Lower lobe of right lung (tissue), 2 donors: ENCODE data around the gene PLEKHA3. TPM values are rescaled to one million over a fixed set of nuclear protein-coding genes. Genes with fewer than 3 reads are reported as not detected.

Source experiments
- ATAC-seq, 2 donors: fragments of 200-7000 bp; cut with Tn5 transposase; one replicate each; pipeline ENCODE4 v1.9.1; 2020 to 2022; ENCODE audit warnings: mild to moderate bottlenecking in 2 of 2, moderate library complexity in 2 of 2
- DNase-seq: peaks from one replicate; pipeline ENCODE4 v3.0.0-alpha.2; 2020
- H3K27ac ChIP-seq: fragments of 200-600 bp; one replicate; pipeline ENCODE4 v1.8.0; 2022
- H3K27me3 ChIP-seq: fragments of 200-600 bp; one replicate; pipeline ENCODE4 v1.8.0; 2022; ENCODE audit warnings: low read depth
- H3K36me3 ChIP-seq: fragments of 200-600 bp; one replicate; pipeline ENCODE4 v1.8.0; 2022; ENCODE audit warnings: mild to moderate bottlenecking
- H3K4me1 ChIP-seq: fragments of 200-600 bp; one replicate; pipeline ENCODE4 v1.8.0; 2022
- H3K4me3 ChIP-seq: fragments of 200-600 bp; one replicate; pipeline ENCODE4 v1.8.0; 2022; ENCODE audit warnings: mild to moderate bottlenecking
- H3K9me3 ChIP-seq: fragments of 200-600 bp; one replicate; pipeline ENCODE4 v1.8.0; 2022
- intact Hi-C: fragments of 100-400 bp; cut with DNase I; formaldehyde crosslinking; loops from one replicate; pipeline ENCODE4 v1.11.0; 2022
- total RNA-seq: library from RNA; stranded (reverse); fragmentation: NEBNext Ultra II Directional; extraction: Animal tissue kit (Norgen Biotek cat#: 25700); gene quantifications from one replicate; pipeline ENCODE4 v1.2.1, GENCODE V29; 2021
- TF ChIP-seq, protein P1 (sequence below): fragments of 200-600 bp; IDR thresholded peaks from one replicate; pipeline ENCODE4 v1.8.0; 2022; ENCODE audit warnings: antibody characterized with exemption, mild to moderate bottlenecking
- donor health status: DM: no; HTN: yes; CAD: no; lungs with severe emphysema.

Gene PLEKHA3
- total RNA-seq, 1 donor from 2014 or later: 35.1 TPM

DNA sequence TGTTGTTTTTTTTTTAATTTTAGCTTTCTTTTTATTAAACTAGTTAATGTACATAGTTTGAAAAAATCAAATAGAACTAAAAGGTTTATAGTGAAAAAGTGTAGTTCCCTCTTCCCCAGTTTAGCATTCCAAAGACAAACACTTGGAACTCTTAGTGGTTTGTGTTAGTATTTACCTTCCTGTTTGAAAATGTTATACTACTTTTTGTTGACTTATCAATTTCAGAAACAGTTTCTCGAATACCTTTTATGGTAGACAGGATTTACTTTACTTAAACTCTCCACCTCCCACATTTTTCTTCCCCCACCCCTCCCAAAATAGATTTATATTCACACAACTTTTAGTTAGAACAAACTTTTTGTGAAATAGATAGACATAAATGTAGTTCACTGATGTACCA lies 26.7 kb downstream of the PLEKHA3 start:
- TF ChIP-seq, protein P1, sequence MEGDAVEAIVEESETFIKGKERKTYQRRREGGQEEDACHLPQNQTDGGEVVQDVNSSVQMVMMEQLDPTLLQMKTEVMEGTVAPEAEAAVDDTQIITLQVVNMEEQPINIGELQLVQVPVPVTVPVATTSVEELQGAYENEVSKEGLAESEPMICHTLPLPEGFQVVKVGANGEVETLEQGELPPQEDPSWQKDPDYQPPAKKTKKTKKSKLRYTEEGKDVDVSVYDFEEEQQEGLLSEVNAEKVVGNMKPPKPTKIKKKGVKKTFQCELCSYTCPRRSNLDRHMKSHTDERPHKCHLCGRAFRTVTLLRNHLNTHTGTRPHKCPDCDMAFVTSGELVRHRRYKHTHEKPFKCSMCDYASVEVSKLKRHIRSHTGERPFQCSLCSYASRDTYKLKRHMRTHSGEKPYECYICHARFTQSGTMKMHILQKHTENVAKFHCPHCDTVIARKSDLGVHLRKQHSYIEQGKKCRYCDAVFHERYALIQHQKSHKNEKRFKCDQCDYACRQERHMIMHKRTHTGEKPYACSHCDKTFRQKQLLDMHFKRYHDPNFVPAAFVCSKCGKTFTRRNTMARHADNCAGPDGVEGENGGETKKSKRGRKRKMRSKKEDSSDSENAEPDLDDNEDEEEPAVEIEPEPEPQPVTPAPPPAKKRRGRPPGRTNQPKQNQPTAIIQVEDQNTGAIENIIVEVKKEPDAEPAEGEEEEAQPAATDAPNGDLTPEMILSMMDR: no peak
- Histone ChIP-seq H3K4me1 (peaks cover 4% of the 10 kb centered on the region), H3K27ac (no peak overlapping the region), H3K36me3 (peaks cover 50% of the 10 kb centered on the region), H3K27me3 (no peaks in the 10 kb centered on the region), H3K9me3 (no peaks in the 10 kb centered on the region), H3K4me3 (no peak overlapping the region)
- no peak for ATAC-seq
- DNase-seq: no peak
- intact Hi-C loops: no loop called here

DNA sequence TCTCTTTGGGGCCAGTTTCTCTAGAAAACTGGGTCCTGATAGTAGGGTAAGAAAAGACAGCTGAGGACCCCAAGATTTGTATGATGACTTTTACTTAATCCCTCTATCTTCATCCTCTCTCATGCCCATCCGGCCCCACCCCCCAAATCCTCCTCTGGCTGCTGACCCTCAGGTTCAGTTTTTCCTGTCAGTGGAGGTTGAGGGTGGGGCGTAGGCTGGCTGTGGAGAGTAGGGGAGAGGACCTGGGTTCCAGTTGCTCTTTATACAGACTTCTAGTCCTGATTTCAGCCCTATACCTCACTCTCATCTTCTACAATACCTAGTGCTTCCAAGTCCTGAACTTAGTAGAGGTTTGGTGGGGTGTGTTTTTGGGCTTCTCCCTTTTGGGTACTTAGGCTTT lies 28.4 kb downstream of the PLEKHA3 start:
- intact Hi-C loops: no loop called here
- H3K4me1 ChIP-seq: peaks cover 4% of the 10 kb centered on the region
- no peaks in the 10 kb centered on the region for H3K27me3 ChIP-seq
- H3K4me3 ChIP-seq: no peak overlapping the region
- ATAC-seq: no peak
- no peaks in the 10 kb centered on the region for H3K9me3 ChIP-seq
- DNase-seq: no peak
- peaks cover 48% of the 10 kb centered on the region for H3K36me3 ChIP-seq
- no peak overlapping the region for H3K27ac ChIP-seq
- TF ChIP-seq, protein P1: no peak

DNA sequence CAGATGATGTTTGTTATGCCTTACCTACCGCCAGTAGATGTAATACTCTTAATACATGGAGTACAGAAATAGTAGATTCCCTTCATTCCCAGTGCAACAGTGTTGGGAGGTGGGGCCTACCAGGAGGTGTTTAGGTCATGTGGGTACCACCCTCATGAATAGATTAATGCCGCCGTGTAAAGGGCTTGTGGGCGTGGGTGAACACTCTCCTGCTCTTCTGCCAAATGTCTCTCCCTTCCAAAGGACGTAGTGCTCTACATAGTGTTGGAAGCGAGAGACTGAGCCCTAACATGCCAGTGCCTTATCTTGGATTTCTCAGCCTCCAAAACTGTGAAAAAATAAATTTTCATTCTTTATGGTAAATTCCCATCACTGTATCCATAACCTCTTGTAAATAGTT lies 30.1 kb downstream of the PLEKHA3 start:
- DNase-seq (no peak), ATAC-seq (no peak)
- Histone ChIP-seq H3K9me3 (no peaks in the 10 kb centered on the region), H3K4me3 (no peak overlapping the region), H3K27ac (no peak overlapping the region), H3K27me3 (no peaks in the 10 kb centered on the region), H3K36me3 (peaks cover 33% of the 10 kb centered on the region), H3K4me1 (peaks cover 4% of the 10 kb centered on the region)
- intact Hi-C loops: no loop called here
- TF ChIP-seq, protein P1: no peak

DNA sequence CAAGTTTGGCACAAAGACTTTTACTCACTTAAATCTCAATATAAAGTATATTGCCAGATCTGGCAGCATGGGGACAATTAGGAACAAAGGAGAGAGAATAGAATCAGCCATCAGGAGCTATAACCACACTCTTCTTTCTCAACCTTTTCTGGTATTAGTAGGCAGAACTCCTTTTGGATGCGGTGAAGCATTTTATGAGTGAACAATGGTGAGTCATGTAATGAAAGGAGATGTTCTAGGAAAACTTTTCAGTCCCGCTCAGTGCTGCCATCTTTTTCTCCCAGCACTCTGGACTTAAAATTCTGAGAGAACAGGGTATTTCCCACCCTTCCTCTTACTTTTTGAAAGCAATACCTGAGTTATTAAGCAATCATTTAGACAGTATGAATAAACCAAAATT lies 32.2 kb downstream of the PLEKHA3 start:
- Histone ChIP-seq H3K27me3 (no peaks in the 10 kb centered on the region), H3K27ac (no peak overlapping the region), H3K9me3 (no peaks in the 10 kb centered on the region), H3K4me1 (no peaks in the 10 kb centered on the region), H3K36me3 (peaks cover 29% of the 10 kb centered on the region), H3K4me3 (no peak overlapping the region)
- DNase-seq (no peak), ATAC-seq (no peak)
- TF ChIP-seq, protein P1: no peak
- intact Hi-C loops: no loop called here

DNA sequence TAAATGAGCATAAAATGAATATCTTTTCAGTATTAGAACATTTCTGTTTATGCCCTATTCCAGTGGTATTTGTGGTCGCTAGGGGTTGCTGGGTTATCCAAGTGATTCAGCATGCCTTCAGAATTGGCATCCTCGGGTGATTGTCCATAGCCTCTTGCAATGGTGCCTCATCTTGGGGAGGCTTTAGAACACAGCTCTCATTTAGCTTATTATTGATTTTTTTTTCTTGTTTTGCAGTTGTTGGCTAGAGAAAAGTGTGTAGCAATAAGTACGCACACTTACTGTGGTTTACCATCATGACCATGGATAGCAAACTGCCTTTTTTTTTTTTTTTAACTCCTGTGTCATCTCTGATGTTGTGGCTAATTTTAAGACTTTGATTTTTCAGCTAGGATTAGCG lies 33.6 kb downstream of the PLEKHA3 start:
- TF ChIP-seq, protein P1: no peak
- no peak for ATAC-seq
- Histone ChIP-seq H3K27ac (no peak overlapping the region), H3K4me1 (no peaks in the 10 kb centered on the region), H3K27me3 (no peaks in the 10 kb centered on the region), H3K36me3 (peaks cover 40% of the 10 kb centered on the region), H3K9me3 (no peaks in the 10 kb centered on the region), H3K4me3 (no peak overlapping the region)
- intact Hi-C loops: no loop called here
- no peak for DNase-seq

DNA sequence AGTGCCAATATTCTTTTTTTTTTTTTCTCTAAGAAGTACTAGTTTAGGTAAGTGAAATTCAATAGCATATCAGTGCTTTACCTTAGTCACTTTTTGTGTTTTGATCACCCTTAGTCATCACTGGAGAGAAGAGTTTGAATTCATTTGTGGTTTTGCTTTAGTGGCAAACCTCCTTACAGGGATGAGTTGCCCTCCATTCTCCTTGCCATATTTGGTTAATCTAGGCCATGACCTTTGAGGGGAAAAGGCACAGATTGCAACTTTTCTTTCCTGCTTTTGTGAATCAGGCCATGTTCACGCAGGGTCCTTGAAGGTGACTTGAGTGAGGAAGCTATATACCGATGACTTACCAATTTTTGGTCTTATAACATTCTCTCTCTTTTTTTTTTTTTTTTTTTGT lies 34.4 kb downstream of the PLEKHA3 start:
- ATAC-seq: no peak

More for the DNA sequence above, 34.4 kb downstream of the PLEKHA3 start:
- TF ChIP-seq, protein P1: no peak
- H3K4me1 ChIP-seq: no peaks in the 10 kb centered on the region
- no peak overlapping the region for H3K4me3 ChIP-seq
- H3K9me3 ChIP-seq: no peaks in the 10 kb centered on the region
- H3K27ac ChIP-seq: no peak overlapping the region
- intact Hi-C loops: no loop called here
- H3K36me3 ChIP-seq: peaks cover 42% of the 10 kb centered on the region
- H3K27me3 ChIP-seq: no peaks in the 10 kb centered on the region
- DNase-seq: no peak
